GM18868 (cell line): ENCODE measurements around the gene SERPINI1.

Experiments used
- ATAC-seq: cut with Tn5 transposase; IDR thresholded peaks from one replicate; pipeline ENCODE4 v1.9.1; 2021; ENCODE audit warnings: mild to moderate bottlenecking, moderate library complexity; ENCODE audit not compliant: unreplicated experiment

SERPINI1 gene

GRCh38 chr3:167733961-167734497, 1.5 kb upstream of the SERPINI1 start:
- no peak for ATAC-seq

DNA sequence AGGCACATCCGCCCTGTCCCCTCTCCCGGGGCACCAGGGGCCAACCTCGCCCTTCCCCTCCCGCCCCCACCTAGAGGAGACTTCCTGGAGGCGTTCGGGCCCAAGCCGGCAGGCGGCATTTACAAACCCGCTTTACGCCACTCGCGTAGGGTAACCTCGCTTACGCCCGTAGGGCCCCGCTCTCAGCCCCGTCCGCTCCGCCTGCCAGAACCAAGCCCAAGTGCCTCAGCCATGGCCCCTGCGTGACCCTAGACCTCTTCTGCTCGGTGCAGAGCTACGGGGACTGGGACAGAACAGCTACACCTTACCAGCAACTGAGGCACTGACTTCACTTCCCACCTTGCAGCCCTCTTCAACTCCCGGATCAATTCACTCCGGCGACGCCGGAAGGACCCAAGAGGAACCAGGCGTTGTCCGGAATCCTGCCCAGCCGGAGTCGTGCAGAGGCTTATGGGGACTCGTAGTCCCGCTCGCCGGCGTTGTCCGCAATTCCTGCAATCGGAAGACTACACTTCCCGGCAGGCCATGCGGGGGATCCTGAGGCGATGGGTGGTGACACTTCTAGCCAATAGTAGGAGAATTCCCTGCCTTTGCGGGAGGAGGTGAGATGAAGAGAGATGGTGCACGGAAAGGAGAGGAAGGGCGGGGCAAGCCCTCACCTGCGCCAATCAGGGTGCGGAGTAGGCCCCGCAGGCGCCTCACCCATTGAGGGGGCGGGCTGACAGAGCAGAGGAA, 856 bp upstream of the SERPINI1 start, which contains the start of gene PDCD10:
TSS of gene PDCD10 (minus strand) at position 395 of the 735 bp plus-strand sequence. CDS start 14,735 bp downstream, outside the sequence.
- peak; percentile 87 for ATAC-seq

DNA sequence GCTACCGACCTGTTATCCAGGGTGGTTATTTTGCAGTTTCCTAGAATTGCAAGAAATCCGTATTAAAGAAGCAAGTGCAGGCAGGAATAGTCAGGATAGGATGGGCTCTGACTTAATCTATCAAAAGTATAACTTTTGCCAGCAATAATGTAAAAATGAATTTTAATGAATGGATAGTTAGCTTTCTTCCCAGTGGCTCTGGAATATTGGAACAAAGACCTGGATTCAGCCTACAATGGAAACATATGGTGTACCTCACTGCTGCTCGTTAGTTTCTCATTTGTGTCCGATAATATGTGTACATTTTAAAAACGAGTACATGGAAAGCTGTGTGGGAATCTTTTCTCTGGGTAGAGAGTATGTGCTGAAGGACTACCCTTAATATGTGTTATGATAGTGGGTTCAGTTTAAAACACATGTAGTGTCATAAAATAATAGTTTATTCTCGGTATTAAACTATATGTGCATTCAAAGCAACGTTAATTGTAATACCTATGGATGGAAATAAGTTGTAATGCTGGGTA, 805 bp downstream of the SERPINI1 start:
- no peak for ATAC-seq

DNA sequence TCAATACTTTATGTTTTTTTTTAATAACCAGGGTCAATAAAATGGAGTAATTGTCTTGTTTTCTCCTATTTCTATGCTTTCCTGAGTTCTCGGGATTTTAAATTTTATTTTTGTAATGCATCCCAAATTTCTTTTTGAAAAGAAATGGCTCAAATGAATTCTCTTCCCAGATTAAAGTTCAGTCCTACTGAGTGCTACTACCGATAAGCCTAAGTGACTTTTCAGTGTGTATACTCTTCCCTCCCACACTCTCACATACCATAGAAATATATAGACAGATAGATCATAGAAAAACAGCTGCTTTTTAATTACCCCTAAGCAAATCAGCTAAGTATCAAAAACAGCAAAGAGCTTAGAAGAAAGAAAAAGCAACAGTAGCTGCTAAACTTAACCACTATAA, 1.5 kb downstream of the SERPINI1 start:
- no peak for ATAC-seq

GRCh38 chr3:167738037-167738436, 2.5 kb downstream of the SERPINI1 start:
- no peak for ATAC-seq

GRCh38 chr3:167739190-167739810, 3.8 kb downstream of the SERPINI1 start:
- no peak for ATAC-seq

DNA sequence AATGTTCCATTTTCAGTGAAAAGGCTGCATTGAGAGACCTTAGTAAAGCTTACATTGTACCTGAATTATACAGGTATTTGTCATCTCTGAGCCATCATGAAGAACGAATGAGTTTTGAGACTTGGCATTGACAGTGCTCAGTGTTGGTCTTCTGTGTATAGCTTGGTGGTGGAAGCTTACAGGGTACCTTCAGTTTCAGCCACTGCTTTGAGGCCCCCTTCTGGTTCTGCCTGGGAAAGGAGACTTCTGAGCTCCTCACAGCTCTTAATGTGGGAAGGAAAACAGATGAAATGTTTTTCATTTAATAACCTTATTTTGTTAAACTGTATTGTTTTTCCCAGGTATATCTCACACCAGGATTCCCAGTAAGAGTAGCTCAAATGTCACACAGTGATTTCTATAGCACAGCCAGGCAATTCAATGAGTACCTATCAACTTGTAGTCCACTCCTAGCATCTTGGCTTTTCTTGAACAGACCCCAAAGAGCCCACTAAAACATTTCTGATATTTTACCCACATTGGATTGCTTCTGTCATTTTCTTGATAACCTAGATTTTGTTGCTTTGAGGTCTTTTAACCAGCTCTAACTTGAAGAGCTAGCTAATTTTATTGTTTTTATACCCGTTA, 5.6 kb downstream of the SERPINI1 start:
- ATAC-seq, result peak; percentile 99

DNA sequence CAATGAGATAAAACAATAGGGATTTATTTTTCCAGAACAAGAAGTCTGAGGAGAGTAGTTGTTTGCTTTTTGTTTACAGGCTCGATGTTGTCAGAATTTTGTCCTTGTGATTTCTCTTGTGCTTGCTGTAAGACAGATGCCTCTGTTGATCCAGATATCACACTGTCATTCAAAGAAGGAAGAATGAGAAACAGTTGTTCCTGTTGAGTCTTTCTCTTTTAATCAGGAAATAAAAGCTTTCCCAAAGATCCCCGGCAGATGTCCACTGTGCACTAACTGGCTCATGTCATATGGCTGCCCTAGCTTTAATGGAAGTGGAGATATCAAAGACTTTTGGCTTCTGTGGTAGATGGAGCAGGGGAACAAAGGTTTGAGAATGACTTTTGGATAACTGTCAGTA, 6.8 kb downstream of the SERPINI1 start:
- ATAC-seq, result no peak

- ATAC-seq, result no peak
These were observed 8.3 kb downstream of the SERPINI1 start for GRCh38 chr3:167743799-167744198.

- no peak for ATAC-seq
These were observed 13.7 kb downstream of the SERPINI1 start for GRCh38 chr3:167749209-167749608.

DNA sequence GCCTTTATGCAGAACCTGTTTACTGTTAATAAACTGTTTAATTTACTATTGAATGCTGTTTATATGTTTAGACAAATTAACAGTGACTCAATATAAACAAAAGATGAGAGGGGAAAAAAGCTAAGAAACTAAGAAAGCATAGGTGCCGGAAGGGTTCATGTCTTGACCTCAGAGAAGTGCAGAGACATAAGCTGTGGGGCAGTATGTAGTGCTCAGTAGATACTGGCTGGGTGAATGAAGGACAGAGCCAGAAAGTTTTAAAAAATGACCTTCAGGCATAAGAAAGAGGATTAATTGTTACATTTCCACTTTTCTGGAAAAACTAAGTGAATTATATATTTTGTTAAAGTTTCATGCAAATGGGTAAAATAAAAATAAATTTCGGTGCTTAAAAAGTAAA, 14.2 kb downstream of the SERPINI1 start:
- ATAC-seq, result no peak

GRCh38 chr3:167750272-167750971, 14.9 kb downstream of the SERPINI1 start:
- peak; percentile 99 for ATAC-seq

- ATAC-seq, result peak; percentile 23
These were observed 18.5 kb downstream of the SERPINI1 start for GRCh38 chr3:167754049-167754448.

- ATAC-seq, result no peak
These were observed 25.8 kb downstream of the SERPINI1 start for GRCh38 chr3:167761302-167761701.

GRCh38 chr3:167762296-167762695, 26.8 kb downstream of the SERPINI1 start:
- peak; percentile 80 for ATAC-seq

- ATAC-seq, result peak; percentile 27
These were observed 37.5 kb downstream of the SERPINI1 start for GRCh38 chr3:167772992-167773391.

GRCh38 chr3:167773584-167773983, 38.1 kb downstream of the SERPINI1 start:
- ATAC-seq, result peak; percentile 73

GRCh38 chr3:167776066-167776685, 40.7 kb downstream of the SERPINI1 start:
- ATAC-seq, result no peak

DNA sequence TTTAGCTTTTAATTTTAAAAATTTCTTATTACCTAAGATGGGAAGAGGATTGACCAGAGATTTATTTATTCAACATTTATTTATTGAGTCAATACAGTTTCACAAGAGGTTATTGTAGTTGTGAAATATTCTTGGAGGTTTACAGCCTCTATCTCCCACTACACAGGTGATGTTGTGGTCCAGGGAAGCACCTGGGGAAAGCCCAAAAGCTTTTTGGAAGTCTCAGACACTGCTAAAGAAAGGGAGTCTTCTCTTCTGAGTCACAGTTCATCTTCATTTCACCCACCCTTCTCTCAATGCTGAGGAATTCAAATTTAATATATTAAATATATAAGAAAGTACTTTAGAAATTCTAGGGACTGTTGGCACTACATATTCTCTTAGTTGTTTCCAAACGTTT, 41.8 kb downstream of the SERPINI1 start:
- ATAC-seq, result peak; percentile 71

GRCh38 chr3:167780214-167780883, 44.8 kb downstream of the SERPINI1 start:
- no peak for ATAC-seq
